ENCODE results near the gene PALB2.

Gene PALB2

DNA sequence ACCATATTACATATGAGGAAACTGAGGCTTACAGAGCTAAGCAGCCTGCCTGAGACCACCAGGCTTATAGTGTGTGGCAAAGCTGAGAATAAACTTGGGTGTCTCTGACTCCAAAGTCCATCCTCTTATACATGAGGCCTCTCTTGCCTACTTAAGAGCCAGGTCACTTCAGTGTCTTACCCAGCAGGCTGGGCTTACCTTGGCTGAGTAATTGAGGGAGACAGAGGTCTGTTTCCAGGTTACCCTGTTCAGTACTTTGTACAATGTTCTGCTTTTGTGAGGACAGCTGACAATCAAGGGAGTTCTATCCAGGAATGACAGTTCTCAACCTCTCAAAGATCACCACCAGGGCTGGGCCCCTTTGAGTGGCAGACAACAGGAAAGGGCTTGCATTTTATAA lies 59.3 kb downstream of the PALB2 start:
- DNase-seq (ENCODE audit: low spot score), result no peak

DNA sequence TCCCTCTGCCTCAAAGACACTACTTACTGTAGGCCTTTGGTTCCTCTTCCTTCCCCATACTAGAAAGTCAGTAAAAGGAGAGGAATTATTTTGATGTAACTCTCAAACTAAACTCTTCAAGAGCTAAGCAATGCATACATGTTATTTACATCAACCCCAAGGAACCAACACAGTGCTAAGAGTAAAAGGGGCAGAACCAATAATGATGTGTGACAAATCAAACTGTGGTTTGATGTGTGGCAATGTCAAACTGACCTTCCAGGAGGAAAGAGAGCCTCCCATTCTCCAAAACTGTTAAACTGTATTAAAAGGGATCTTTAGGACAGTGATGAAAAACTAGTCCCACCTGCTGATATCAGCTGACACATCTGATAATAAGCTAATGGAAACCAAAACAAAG lies 60.7 kb downstream of the PALB2 start:
- no peak for DNase-seq (ENCODE audit: low spot score)

DNA sequence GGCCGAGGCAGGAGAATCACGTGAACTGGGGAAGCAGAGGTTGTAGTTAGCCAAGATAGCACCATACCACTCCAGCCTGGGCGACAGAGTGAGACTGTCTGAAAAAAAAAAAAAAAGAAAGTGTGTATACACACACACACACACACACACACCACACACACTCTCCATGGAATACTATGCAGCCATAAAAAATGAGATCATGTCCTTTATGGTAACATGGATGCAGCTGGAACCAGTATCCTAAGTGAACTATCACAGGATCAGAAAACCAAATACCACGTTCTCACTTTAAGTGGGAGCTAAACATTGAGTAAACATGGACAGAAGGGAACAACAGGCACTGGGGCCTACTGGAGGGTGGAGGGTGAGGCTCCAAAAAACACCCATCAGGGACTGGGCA lies 61.7 kb downstream of the PALB2 start:
- no peak for DNase-seq (ENCODE audit: low spot score)

DNA sequence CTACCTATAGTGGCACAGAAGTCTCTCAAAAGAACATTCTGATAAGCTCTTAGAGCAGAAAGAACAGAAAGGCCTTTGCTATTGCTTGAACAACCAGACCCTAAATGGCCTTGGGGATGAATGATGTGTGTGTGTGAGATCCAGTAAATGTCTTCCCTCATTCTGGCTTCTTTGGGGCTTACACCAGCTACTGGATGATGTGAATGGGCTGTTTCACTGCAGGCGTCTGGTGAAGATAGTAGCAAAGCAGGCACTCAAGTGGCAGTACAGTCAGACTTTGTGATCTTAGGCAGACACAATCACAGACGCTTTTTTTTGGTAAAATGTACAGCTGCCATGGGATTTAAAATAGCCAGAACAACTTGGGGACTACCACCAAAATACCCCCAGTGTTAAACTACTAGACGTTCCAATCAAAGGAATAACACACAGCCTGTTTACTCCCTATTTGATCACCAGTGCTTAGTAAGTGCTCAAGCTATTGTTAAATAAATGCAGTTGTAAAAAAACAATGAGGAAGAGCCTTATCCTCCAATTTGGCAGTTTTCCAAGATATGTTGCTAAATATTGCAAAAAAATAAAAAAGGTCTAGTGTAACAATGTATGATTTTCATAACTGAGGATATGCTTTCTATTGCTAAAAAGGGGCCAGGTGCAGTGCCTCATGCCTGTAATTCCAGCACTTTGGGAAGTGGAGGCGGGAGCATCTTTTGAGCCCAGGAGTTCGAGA lies 62.8 kb downstream of the PALB2 start:
- DNase-seq (ENCODE audit: low spot score), result no peak

DNA sequence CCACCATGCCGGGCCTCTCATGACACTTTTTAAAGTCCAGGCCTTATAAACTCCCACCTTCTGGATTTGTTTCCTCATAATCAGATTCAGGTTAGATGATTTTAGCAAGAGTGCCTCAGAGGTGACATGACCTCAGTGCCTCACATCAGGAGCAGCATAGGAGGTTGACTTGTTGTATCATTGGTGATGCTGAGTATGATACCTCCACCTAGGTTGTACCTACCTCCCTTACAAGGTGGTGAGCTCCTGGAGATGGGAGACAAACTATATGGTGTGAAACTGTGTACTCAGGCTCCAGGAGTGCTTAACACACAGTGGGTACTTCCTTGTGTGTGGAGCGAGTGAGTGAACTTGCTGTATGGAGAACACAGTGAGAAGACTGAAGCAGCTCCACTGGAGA lies 63.6 kb downstream of the PALB2 start:
- no peak for DNase-seq (ENCODE audit: low spot score)

DNA sequence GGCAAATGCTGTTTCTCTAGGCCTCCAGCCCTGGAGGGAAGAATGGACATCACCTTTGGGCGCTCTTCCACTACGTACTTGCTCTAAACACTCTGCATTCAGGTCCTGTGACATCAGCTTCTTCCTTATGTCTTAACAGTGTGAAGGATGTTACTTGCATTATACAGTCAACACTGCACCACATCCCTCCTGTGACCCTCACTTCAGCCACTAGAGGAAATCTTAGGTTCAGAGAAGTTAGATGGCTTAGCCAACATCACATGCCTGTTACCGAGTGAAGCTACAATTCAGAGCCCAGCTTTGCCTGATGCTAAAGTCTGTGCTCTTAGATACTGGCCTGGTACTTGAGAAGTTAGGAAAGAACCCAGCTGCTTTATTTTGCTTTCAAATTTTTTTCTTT lies 65.3 kb downstream of the PALB2 start:
- no peak for DNase-seq (ENCODE audit: low spot score)

DNA sequence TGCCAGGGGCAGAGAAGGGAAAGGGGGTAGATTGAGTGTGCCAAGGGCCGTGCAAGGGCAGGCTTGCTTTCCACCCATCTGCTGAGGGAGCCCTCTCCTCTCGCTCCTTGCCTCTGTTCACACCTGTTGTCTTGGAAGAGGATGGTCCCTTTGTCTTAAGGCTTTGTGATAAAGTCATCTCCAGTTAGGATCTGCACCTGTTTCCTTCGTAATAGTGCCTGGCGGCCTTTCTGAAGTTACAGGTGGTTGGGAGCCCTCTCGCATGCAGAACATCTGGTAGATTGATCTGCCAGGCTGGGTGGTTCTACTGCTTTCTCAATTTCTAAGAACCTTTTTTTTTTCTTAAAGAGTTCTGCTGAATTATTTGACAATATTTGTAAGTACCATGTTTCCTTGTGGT lies 67.3 kb downstream of the PALB2 start:
- DNase-seq (ENCODE audit: low spot score), result no peak

DNA sequence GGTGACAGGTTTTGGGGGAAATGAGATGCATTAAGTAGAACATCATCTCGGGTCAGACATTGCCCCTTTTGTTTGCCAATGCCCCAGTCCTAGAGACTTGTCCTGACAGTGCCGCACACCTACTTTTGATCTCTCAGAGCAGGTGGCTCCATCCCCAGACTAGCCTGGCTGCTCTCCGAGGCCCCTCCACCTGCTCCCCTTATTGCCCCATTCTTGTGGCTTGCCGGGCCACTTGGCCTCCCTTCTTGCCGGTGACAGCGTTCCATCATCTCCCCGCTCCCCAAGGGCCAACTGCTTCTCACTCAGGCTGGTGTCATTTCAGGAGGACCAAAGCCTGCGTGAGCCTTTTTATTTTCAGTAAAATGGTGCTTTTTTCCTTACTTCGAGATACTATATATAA lies 68.7 kb downstream of the PALB2 start:
- DNase-seq (ENCODE audit: low spot score), result no peak

DNA sequence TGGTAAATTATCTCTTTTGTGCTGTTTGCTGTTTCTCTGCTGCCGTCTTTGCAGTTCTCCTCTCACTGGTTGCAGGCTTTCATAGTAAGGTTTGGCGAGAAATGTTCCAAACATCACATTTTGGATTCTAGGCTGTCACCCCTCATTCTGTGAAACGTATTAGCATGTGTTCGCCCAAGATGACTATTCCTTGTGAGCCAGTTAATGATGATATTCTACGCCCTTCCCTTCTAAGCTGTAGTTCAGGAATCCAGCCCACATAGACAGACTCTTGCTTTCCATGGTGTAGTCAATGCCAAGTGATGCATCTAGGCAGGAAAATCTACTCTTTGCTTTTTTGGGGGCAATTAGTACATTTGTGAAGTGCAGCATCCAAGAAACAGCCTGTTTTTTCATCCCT lies 69.2 kb downstream of the PALB2 start:
- DNase-seq (ENCODE audit: low spot score), result no peak

DNA sequence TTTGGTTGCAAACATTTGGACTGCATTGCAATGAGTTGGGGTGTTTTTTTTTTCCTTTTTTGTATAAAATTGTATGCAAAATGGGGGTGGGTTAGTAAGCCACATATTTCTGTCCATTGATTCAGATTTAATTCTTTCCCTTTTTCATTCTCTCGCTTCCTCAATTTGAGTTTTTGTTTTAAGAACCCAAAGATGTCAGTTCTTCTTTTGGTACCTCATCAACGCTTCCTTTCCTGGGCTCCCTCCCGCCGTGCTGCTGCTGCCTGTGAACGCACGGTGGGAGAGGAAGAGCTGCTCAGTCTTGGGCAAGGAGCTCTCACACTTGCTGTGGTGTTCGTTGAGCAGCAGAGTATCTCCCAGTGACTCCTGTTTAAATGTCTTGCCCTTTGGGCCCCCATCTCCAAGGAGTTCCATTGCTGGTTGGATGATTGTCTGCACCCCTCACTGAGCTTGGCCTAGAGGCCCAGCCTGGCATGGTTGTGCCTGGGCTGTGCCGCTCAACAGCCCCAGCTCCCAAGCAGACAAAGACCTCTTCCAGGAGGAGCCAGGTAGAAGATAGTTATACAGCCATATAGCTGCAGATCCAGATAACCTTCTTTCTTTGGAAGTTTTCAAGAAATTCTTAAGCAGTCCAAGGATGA lies 70.0 kb downstream of the PALB2 start:
- DNase-seq (ENCODE audit: low spot score), result peak; percentile 71

DNA sequence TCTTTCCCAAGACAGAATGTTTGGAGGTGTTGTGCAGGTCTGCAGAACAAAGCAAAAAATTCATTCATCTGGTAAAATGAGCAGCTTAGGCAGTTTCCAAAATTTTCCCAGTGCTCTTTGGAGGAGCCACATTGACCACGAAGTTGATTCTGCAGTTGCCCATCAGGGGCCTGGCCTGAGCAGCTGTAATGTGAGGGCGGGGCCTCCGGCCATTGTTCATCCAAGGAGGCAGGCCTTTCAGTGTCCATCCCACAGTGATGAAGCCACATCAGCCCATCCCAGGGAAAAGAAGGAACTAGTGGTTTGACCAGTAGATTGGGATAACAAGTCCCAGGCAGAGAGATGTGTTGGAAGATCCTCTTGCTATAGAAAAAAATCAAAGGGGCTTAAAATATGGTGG lies 73.5 kb downstream of the PALB2 start:
- no peak for DNase-seq (ENCODE audit: low spot score)

DNA sequence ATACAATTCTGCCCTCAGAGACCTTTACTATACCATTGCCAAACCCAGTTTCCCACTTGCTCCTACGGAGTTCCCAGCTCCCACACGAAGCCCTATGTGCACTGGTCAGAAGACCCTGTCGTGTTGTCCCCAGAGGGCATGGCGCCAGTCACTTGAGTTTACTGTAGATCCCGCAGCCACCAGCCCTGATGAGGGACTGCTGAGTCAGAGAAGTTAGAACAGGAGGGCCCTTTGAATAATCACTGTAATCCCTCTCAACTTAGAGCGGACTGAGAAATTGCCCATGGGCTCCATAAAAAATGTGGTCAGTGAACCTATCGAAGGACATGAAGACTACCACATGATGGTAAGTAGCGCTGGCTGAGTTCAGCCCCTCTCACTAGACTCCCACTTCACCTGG lies 74.4 kb downstream of the PALB2 start:
- DNase-seq (ENCODE audit: low spot score), result no peak

DNA sequence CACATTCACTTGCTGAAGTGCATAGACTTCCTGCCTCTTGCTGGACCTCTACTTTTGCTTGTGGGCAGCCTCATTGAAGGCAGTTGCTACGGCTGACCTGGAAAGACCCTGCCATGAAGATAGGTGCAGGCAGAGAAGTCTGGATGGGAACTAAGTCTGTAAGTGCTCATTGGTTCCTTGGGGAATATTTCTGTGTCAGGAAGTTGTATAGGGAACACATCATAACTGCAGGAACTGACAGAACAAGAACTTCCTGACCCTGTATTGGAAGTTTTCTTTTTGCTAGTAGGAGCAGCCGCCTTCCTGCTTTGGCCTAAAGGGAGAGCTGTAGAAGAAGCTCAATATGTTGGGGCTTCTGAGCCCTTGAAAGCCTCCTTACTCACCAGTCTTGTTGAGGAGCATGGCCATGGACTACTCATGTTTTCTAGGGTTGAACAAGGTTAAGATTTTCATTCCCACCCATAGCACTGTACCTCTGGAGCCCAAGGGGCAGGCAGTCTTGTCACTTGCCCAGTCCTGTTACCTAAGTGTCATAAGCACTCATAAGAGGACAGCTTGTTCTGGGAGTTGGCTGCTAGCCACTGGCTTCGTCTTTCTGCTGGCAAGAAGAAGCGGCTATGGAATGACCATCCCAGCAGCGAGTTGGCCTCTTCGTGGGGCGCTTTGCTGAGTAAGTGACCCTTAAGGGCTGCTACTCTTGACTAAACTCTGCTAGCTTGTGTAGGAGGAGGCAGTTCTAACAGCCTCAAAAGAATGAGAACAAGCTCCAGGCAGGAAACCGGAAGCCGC lies 76.3 kb downstream of the PALB2 start:
- DNase-seq (ENCODE audit: low spot score), result no peak

DNA sequence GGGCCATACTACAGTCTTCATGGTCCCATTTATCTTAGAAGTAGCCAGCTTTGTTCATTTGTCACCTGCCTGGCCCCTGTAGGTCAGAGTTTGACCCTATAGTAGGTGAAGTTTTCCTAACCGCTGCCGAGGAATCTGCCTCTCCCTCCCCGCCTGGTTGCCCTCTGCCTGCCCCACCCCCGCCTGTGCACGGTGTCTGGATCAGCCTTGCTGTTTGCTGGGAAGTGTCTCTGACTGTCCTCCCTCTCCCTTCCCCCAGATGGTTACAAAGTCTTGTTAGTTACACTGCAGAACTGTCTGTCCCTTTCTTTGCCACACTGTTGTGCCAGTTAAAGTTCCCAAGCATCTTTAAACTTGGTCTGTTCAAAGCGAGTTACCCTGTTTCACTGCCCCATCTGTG lies 77.9 kb downstream of the PALB2 start:
- DNase-seq (ENCODE audit: low spot score), result no peak

DNA sequence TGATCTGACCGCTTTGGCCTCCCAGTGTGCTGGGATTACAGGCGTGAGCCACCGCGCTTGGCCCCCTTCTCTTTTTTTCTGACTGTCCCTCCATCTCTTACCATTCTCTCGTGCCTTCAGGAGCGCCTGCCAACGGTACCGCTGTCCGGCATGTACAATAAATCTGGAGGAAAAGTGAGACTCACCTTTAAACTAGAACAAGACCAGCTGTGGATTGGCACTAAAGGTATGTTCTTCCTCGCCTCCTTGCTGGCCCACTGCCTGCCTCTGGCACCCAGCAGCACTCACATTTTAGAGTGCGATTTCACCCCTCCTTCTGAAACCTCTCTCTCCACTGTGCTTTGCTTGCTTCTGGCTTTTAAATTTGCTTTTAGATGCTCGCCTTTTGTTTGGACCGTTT lies 78.6 kb downstream of the PALB2 start:
- no peak for DNase-seq (ENCODE audit: low spot score)

DNA sequence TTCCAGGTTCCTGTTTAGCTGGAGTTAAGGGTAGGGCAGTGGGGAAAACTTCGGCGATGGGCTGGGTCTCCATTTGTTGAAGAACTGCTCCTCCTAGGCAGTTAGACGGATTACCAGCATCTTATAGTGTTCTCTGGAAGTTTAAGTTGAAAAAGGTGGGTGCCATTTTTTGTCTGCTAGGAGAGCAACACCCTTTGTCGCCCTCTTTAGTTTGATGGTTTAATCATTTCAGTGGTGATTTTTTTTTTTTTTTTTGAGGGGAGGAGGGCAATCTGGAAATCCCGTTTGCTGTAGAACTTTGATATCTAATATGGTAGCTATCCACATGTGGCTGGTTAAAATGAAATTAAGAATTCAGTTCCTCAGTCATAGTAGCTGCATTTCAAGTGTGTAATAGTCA lies 79.5 kb downstream of the PALB2 start:
- DNase-seq (ENCODE audit: low spot score), result no peak

DNA sequence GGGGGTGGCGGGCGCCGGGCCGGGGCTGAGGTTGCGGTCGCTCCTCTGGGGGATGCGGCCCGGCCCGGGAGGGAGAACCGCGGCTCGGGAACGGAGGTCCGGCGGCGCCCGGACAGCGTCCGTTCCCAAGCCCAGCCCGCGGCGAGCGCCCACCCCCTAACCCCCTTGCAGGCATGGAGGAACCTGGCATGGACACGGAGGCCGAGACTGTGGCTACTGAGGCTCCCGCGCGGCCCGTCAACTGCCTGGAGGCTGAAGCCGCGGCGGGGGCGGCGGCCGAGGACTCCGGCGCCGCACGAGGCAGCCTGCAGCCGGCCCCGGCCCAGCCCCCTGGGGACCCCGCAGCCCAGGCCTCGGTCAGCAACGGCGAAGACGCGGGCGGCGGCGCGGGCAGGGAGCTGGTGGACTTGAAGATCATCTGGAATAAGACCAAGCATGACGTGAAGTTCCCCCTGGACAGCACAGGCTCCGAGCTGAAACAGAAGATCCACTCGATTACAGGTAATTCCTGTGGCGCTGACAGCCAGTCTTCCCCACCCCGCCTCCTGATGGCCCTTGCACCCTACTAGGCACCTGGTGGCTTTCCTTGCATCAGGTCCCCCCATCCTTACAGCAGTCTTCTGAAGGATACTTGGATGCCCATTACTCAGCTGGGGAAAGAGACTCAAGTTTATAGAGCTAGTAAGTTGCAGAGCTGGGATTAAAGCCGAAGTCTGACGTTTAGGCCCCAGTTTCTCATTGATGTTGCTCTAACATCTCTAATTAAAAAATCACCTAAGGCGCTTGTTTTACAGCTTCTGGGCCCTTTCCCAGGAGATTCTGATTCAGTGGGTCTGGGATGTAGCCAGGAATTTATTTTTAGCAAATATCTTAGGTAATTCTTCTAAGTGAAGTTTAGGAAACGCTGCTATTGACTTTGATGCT lies 83.1 kb downstream of the PALB2 start:
- DNase-seq (ENCODE audit: low spot score), result no peak

DNA sequence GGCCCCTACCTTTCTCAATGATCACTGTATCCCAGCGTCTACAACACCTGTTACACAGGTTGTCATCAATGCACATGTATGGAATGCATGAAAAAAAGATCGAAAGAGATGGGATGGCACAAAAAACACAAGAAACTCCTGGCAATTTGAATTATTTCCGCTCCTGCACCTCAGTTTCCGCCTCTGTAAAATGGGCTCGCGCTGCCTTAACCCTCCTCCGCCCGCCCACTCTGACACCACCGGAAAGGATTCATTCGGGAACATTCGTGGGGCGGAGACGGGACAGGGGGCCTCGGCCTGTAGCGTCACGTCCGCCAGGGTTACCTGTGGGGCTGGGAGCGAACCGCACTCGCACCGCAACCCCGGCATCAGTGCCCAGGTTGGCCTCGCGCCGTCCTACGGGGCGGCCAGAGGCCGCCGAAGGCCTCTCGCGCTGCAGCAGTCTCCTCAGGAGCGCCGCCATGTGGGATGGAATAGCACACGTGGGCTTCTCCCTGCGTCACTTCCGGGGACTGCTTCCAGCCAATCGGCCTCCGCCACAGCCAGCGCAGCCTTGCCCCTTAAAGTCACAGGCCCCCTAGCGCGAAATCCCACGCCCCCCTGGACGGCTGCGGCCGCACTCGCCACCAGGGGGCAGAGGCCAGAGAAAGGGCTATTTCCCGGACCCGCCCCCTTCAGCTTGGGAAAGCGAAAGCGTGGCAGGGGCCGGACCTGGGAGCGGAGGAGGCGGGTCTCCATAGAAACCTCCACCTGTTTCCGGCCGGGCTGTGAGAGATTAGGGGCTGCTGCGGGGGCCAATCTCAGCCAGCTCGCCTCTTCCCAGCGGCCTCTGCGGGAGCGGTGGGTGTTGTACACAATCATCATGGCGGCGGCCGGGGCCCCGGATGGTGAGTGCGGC lies 84.0 kb downstream of the PALB2 start, which contains the start of the genes EARS2 and UBFD1:
Gene EARS2, minus strand, starts transcription at position 470 of the 898 bp plus-strand sequence. Its CDS starts 7 bp downstream, at position 463.
Gene UBFD1, plus strand, starts transcription at position 847 of the 898 bp plus-strand sequence. Its CDS starts 16 bp downstream, at position 863.
- DNase-seq (ENCODE audit: low spot score), result peak; percentile 96

DNA sequence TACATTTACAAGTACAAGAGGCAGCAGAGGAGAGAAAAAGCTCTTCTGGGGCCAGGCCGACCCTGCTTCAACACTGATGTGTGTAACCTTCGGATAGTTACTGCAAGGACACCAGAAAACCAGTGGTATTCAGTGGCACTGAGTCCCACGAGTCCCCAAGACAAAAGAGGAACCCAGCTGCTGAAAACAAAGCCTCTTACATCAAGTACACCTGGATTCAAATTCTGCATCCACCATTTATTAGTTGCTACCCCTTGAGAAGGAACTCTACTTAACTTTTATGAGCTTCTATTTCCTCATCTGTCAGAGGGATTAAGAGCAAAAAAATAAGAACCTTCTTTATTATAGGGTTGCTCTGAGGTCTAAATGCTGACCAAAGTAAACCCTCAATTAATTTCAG lies 86.6 kb downstream of the PALB2 start:
- no peak for DNase-seq (ENCODE audit: low spot score)

Measured in germinal center (tissue), 1 donor.